Natural killer cell treated with Interleukin-12 subunit alpha and Interleukin-12 subunit beta and Interleukin-15 and Interleukin-18, amount 100 ng/mL, for 72 hours (primary cell): ENCODE results near the gene RASA2. TPM values are rescaled to one million over a fixed set of nuclear protein-coding genes. Genes with fewer than 3 reads are reported as not detected.

Experiments
- ATAC-seq, 2 donors: fragments of 150-1000 bp; cut with Tn5 transposase in 1 of 2; sonication (Bioruptor Pico), chemical (Tn5 transposase) in 1 of 2; 2 replicates each; pipeline ENCODE4 v1.10.0; 2021
- DNase-seq: peaks from one replicate; pipeline ENCODE4 v3.0.0; 2022; ENCODE audit warnings: low spot score
- H3K27ac Mint-ChIP-seq, 2 donors: 1 replicate in 1 of 2; 2 replicates in 1 of 2; pipeline ENCODE4 v1.8.0; 2022; ENCODE audit warnings: mixed read lengths in 2 of 2, mild to moderate bottlenecking in 1 of 2, moderate library complexity in 1 of 2
- H3K27me3 Mint-ChIP-seq, 2 donors: 1 replicate in 1 of 2; 2 replicates in 1 of 2; pipeline ENCODE4 v1.8.0; 2022; ENCODE audit warnings: mixed read lengths in 2 of 2
- H3K36me3 Mint-ChIP-seq: one replicate; pipeline ENCODE4 v1.8.0; 2022; ENCODE audit warnings: mixed read lengths
- H3K4me1 Mint-ChIP-seq, 2 donors: 1 replicate in 1 of 2; 2 replicates in 1 of 2; pipeline ENCODE4 v1.8.0; 2022; ENCODE audit warnings: low read depth in 2 of 2, mixed read lengths in 2 of 2, mild to moderate bottlenecking in 1 of 2
- H3K4me3 Mint-ChIP-seq: one replicate; pipeline ENCODE4 v1.8.0; 2022; ENCODE audit warnings: mixed read lengths
- H3K9me3 Mint-ChIP-seq: 2 replicates; pipeline ENCODE4 v1.8.0; 2022; ENCODE audit warnings: mixed read lengths
- total RNA-seq, 2 donors: library from RNA; stranded (reverse); gene quantifications; one replicate each; pipeline ENCODE4 v1.2.3, GENCODE V29; 2022

RASA2 gene
- total RNA-seq, 2 donors from 2014 or later, result 65.9 to 85.7 TPM

DNA sequence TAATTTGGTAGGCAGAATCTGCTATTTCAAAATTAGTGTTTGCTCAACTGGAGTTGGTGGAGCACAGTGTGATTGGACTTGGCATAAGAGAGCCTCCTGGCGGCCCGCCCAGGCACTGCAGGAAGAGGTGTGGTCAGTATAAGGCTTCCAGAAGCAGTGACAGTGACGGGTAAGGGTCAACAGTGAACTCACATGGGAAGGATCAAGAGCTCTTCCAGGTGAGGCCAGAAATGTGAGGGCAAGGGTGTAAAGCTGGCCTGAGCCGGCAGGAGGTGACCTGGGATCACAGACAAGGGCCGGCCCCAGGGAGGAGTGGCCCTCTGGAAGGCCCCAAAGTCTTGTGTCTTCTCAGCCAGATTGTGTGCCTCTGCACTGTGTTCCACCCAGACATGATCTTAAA, 158.1 kb downstream of the RASA2 start:
- H3K4me1 Mint-ChIP-seq, result peaks cover 0 to 4% of the 10 kb centered on the region in 2 donors
- no peak overlapping the region for H3K27ac Mint-ChIP-seq
- peak; percentile 86 to 89 for ATAC-seq
- peaks cover 0 to 2% of the 10 kb centered on the region in 2 donors for H3K27me3 Mint-ChIP-seq
- peak; percentile 79 for DNase-seq
- no peaks in the 10 kb centered on the region for H3K9me3 Mint-ChIP-seq
- no peak overlapping the region for H3K4me3 Mint-ChIP-seq
- H3K36me3 Mint-ChIP-seq, result no peaks in the 10 kb centered on the region

DNA sequence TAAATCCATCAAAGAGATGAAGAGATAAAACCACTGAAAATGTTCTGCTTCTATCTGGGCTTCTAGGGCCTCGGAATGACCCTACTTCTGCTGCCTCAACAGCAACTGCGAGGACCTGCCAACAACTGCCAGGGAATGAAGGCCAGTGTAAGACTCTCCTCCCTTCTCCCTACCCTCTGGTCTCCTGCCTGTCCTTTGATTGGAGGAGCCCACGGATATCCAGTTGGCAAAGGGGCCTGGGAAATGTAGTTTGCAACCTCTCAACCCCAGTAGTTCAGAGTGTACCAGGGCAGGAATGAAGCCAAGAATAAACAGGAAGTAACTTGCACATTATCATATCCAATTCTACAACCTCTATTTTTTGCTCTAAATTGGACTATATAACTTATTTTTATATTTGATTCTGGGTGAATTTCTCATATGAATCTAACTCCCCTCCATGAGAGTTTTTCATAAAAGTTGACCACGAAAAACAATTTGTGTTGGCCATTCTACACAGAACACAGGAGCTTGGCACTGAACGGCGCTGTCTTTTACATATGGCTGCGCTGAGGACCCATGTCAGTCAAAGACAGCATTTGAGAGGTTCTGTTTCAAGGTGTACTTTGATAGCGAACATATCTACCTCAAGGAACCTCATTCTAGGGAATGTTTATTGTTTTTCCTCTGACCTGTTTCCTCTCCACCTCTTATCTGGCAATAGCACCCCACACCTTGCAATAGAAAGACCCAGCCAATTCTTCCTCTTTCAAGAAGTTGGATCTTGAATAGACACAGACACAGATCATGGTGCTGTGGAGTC, 160.1 kb downstream of the RASA2 start:
- no peaks in the 10 kb centered on the region for H3K36me3 Mint-ChIP-seq
- peaks cover 0 to 3% of the 10 kb centered on the region in 2 donors for H3K27me3 Mint-ChIP-seq
- no peaks in the 10 kb centered on the region for H3K9me3 Mint-ChIP-seq

DNA sequence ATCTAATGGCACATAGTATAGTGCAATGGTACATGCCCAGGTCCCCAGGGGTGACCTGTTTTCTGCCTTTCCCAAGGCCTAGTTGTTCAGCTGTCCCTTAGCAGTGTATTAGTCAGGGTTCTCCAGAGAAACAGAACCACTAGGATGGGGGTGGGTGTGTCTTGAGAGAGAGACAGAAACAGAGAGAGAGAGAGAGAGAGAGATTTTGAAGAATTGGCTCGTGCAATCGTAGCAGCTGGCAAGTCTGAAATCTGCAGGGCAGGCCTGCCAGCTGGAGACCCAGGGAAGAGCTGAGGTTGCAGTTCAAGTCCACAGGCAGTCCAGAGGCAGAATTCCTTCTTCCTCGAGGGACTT, 160.7 kb downstream of the RASA2 start:
- Mint-ChIP-seq H3K9me3 (no peaks in the 10 kb centered on the region), H3K27ac (no peak overlapping the region), H3K4me3 (no peak overlapping the region), H3K36me3 (no peaks in the 10 kb centered on the region), H3K27me3 (peaks cover 0 to 3% of the 10 kb centered on the region in 2 donors), H3K4me1 (peaks cover 0 to 4% of the 10 kb centered on the region in 2 donors)
- DNase-seq (no peak), ATAC-seq (no peak)

More for the DNA sequence above, 160.1 kb downstream of the RASA2 start:
- DNase-seq, result no peak
- Mint-ChIP-seq H3K4me1 (peaks cover 0 to 4% of the 10 kb centered on the region in 2 donors), H3K4me3 (no peak overlapping the region), H3K27ac (no peak overlapping the region)
- ATAC-seq, result no peak

DNA sequence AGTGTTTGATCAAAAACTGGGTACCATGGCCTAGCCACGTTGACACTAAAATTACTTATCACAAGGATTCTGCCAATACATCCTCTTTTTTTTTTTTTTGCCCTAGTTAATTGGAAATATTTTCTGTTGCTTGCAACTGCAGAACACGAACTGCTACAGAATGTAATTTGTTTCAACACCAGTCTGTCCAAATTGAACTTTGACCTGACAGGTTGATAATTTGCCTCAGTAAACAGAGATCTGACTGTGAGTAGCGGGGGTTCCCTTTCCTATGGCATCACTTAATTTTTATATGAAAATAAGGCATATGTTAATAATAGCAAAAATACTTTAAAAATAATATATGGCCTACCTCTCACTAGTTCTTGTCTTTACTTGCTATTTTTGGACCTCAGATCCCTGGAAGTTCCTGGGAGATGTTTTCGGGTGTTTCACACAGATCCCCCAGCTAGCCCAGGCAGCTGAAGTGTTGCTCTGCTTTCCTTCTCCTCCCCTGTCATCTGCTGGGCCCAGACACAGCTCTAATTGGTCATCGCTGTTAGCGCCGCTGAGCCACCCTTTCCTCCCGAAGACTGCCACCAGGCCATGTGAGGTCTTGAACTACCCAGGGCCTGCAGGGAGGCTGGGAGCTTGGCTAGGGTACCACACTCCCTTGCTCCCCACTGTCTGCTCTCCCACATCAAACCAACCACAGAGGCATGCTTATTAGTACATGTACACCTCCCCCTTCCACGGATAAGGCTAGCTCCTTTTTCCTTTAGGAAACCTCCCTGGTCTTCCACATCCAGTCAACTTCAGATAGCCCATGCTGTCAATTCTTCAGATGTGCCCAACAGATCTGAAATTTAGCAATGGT, 161.5 kb downstream of the RASA2 start:
- Mint-ChIP-seq H3K4me3 (no peak overlapping the region), H3K4me1 (peaks cover 0 to 4% of the 10 kb centered on the region in 2 donors), H3K27me3 (peaks cover 0 to 3% of the 10 kb centered on the region in 2 donors), H3K27ac (no peak overlapping the region), H3K36me3 (no peaks in the 10 kb centered on the region), H3K9me3 (no peaks in the 10 kb centered on the region)
- ATAC-seq (no peak), DNase-seq (no peak)

DNA sequence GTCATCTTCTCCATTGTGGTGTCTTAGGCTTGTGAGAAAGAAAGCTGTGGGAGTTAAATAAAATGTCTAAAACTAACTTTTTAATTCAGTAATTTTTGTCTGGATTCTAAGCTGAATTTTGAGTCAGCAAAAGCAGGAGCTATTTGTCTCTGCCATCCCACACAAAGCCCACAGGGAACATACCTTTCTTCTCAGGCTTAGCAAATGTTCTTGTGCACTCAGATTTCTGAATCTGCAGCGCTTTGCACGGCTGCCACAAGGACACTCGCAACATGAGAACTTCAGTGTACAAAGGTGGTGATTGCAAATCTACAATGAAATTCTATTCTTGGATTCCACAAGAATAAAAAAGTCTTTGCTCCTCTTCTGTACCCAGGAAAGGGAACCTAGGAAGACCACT, 163.0 kb downstream of the RASA2 start:
- no peaks in the 10 kb centered on the region for H3K9me3 Mint-ChIP-seq
- H3K4me3 Mint-ChIP-seq, result no peak overlapping the region
- DNase-seq (no peak), ATAC-seq (no peak)
- no peaks in the 10 kb centered on the region for H3K36me3 Mint-ChIP-seq
- H3K27me3 Mint-ChIP-seq, result peaks cover 0 to 3% of the 10 kb centered on the region in 2 donors
- H3K27ac Mint-ChIP-seq, result no peak overlapping the region
- H3K4me1 Mint-ChIP-seq, result peaks cover 0 to under 1% of the 10 kb centered on the region in 2 donors

DNA sequence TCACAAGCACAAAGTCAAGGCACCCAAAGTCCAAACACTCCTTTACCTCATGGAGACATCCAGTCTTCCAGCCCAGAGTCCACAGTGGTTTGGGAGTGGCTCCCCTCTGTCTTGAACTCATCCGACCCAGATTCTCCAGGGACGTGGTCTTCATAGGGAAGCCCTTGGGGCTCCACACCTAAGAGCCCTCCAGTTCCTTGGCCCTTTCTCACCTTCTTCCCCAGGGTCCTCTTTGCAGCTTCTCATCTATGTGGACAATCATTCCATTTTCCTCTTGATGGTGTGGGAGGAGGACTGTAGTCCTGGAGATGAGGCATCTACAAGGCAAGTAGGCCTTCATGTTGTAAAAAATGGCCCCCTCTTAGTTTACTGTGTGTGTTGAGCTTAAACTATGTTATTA, 164.0 kb downstream of the RASA2 start:
- Mint-ChIP-seq H3K4me3 (no peak overlapping the region), H3K4me1 (no peaks in the 10 kb centered on the region), H3K27ac (no peak overlapping the region), H3K9me3 (no peaks in the 10 kb centered on the region), H3K27me3 (peaks cover 0 to 3% of the 10 kb centered on the region in 2 donors), H3K36me3 (no peaks in the 10 kb centered on the region)
- DNase-seq (no peak), ATAC-seq (no peak)

DNA sequence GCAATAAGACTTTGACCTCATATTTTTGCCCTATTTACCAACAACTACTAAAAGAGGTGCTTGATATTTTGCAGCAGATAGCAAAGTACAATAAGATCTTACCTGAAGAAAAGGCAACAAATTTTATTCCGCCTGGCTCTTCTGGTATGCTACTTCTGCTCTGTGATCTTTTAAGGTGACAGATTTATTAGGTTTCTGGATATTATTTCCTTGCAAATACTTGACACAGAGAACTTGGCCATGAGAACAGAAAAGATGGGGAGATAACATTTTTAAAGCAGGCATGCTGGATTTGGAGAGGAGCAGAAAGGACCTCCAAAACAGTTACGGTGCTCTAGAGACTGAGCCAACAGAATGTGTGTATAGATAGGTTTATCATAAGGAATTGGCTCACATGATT, 164.6 kb downstream of the RASA2 start:
- H3K4me1 Mint-ChIP-seq, result no peaks in the 10 kb centered on the region
- ATAC-seq (no peak), DNase-seq (no peak)
- peaks cover 0 to 6% of the 10 kb centered on the region in 2 donors for H3K27me3 Mint-ChIP-seq
- no peaks in the 10 kb centered on the region for H3K36me3 Mint-ChIP-seq
- no peak overlapping the region for H3K4me3 Mint-ChIP-seq
- H3K27ac Mint-ChIP-seq, result no peak overlapping the region
- H3K9me3 Mint-ChIP-seq, result no peaks in the 10 kb centered on the region

DNA sequence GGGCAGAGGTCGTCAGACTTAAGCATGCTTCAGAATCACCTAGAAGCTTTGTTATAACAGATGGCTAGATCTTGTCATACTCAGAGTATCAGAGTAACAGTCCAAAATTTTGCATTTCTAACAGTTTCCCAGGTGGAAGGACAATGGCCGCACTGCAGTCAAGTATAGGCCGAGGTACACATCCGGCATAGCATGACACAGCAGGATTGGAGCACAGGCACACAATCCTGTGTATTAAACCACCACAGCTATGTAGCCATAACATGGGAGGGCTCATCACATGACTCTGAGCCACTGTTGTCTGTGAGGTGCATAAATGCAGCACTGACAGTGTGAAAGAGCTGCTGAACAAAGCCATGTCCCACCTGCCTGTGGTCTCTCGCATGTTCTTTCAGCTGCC, 165.5 kb downstream of the RASA2 start:
- Mint-ChIP-seq H3K27me3 (peaks cover 6 to 13% of the 10 kb centered on the region in 2 donors), H3K4me3 (no peak overlapping the region), H3K27ac (no peak overlapping the region), H3K36me3 (no peaks in the 10 kb centered on the region), H3K9me3 (no peaks in the 10 kb centered on the region), H3K4me1 (no peaks in the 10 kb centered on the region)
- DNase-seq, result no peak
- no peak for ATAC-seq

DNA sequence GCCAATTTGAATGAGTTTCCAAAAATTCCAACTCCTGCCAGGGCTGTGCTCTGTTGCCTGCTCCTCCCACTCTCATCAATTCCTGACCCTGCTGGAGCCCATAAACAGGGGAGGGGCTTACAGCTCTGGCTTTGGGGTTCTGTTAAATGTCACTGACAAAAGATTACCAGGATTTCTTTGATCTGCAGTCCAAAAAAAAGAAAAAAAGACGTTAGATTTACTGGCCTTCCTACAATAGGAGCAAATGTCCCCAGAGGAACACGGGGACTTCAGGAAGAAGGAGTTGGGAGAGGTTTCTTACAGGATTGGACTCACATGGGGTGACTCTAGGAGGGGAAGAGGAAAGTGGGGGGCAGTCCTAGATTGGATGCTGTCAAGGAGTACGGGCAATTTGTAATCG, 167.0 kb downstream of the RASA2 start:
- ATAC-seq (no peak), DNase-seq (no peak)
- Mint-ChIP-seq H3K4me1 (no peaks in the 10 kb centered on the region), H3K27me3 (peaks cover 18 to 20% of the 10 kb centered on the region in 2 donors), H3K27ac (no peak overlapping the region), H3K9me3 (no peaks in the 10 kb centered on the region), H3K4me3 (no peak overlapping the region), H3K36me3 (no peaks in the 10 kb centered on the region)

DNA sequence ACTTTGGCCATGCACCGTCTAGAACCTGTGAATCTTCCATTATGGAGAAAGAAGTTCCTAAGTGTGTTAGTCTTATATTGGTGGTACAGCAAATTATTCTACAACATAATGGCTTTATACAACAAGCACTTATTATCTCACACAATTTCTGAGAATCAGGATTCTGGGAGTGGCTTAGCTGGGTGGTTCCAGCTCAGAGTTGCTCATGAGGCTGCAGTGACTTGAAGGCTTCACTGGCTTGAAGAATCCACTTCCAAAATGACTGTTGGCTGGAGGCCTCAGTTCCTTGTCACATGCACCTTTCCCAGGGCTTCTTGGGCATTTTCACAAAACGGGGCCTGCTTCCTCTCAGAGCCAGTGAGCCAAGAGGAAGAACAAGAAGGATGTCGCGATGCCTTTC, 169.0 kb downstream of the RASA2 start:
- peaks cover 30 to 32% of the 10 kb centered on the region in 2 donors for H3K27me3 Mint-ChIP-seq
- DNase-seq (no peak), ATAC-seq (no peak)
- no peak overlapping the region for H3K27ac Mint-ChIP-seq
- no peak overlapping the region for H3K4me3 Mint-ChIP-seq
- H3K9me3 Mint-ChIP-seq, result no peaks in the 10 kb centered on the region
- H3K4me1 Mint-ChIP-seq, result peaks cover 0 to 7% of the 10 kb centered on the region in 2 donors
- no peaks in the 10 kb centered on the region for H3K36me3 Mint-ChIP-seq

DNA sequence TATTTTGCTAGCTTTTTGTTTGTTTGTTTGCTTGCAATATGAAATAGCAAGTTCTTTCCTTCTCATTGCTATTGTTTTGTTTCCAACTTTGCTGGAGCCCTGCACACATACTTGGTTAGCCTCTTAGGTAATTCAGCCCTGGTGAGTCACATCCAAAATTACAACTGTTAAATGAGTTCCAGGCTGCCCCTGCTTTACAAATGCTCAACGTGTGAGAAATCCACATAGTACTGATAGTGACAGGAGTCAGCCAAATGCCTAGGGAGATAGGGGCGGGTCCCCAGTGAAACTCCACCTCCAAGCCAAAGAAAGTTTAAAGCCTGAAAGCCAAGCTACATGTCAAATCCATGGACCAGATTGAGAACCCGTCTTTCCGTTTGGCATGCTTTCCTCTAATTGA, 169.9 kb downstream of the RASA2 start:
- Mint-ChIP-seq H3K4me1 (peaks cover 0 to 7% of the 10 kb centered on the region in 2 donors), H3K36me3 (no peaks in the 10 kb centered on the region), H3K27me3 (peaks cover 28 to 32% of the 10 kb centered on the region in 2 donors), H3K27ac (no peak overlapping the region), H3K9me3 (no peaks in the 10 kb centered on the region), H3K4me3 (no peak overlapping the region)
- no peak for ATAC-seq
- DNase-seq, result no peak

DNA sequence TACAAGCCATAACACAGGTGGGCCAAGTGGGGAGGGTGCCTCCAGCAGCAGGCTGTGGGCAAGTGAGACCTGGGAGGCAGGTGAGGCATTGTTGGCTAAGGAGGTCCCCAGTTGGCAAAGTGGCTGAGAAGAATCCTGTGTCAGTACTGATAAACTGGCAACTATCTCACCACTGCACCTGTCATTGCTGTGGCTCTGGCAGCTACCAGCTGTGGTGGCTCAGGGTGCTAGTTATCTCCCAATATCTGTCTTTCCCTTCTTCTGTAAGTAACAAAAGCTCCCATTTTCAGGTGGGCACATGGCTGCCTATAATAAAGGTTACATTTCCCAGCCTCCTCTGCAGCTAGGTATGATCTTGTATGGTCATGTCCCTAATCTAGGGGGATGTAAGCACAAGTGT, 170.7 kb downstream of the RASA2 start:
- Mint-ChIP-seq H3K4me3 (no peak overlapping the region), H3K9me3 (no peaks in the 10 kb centered on the region), H3K36me3 (no peaks in the 10 kb centered on the region), H3K27ac (no peak overlapping the region), H3K27me3 (peaks cover 28 to 32% of the 10 kb centered on the region in 2 donors), H3K4me1 (peaks cover 0 to 7% of the 10 kb centered on the region in 2 donors)
- DNase-seq (no peak), ATAC-seq (no peak)

DNA sequence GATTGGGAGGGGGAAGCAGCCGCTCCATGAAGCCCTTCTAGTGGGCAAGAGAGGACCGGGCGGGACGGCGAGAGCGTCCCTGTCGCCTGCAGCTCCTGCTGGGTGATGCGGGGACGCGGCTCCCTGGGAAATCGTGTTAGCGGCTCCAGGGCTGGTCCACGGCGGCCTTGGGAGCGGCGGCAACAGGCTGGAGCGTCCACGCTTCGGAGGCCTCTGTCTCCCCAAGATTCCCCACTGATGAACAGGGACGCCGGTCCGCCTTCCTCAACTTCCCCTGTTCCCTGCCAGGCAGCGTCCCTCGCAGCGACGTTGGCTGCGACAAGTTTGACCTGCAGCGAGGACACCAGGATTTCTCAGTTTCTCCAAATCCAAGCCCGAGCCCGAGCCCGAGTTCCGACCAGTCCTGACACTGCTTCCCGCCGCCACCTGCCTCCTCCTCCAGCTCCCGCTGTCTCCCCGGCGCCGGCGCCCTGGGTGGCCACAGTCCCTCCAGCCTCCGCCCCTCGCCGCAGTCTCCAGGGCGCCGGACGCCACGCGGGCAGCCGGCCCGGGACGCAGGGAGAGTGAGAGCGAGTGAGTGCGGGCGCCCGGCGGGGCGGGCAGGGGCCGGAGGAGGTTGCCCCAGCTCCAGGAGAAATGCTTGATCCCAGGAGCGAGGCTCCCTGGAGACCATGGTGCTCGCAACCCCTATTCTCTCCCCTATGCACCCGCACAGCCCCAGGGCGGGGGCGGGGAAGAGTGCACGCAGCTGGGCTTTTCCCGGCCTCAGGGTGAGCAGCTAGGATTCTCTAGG, 173.2 kb downstream of the RASA2 start:
- DNase-seq (no peak), ATAC-seq (peak; percentile 65 to 74)
- no peak overlapping the region for H3K27ac Mint-ChIP-seq

More for the DNA sequence above, 173.2 kb downstream of the RASA2 start:
- H3K9me3 Mint-ChIP-seq, result no peaks in the 10 kb centered on the region
- peaks cover 42 to 47% of the 10 kb centered on the region in 2 donors for H3K27me3 Mint-ChIP-seq
- peaks cover 0 to 7% of the 10 kb centered on the region in 2 donors for H3K4me1 Mint-ChIP-seq
- H3K4me3 Mint-ChIP-seq, result peak overlapping the region; percentile 49
- H3K36me3 Mint-ChIP-seq, result no peaks in the 10 kb centered on the region
